ENCODE data around the gene CYP2R1. TPM values are rescaled to one million over a fixed set of nuclear protein-coding genes. Genes with fewer than 3 reads are reported as not detected.

CYP2R1 gene
- total RNA-seq, 2 donors from 2014 or later = 7.6 to 9.3 TPM

GRCh38 chr11:14902650-14903350 lies 10.8 kb upstream of the CYP2R1 start:
- no peak for DNase-seq (ENCODE audit: low spot score)
- Histone ChIP-seq H3K9me3 (no peaks in the 10 kb centered on the region), H3K36me3 (no peaks in the 10 kb centered on the region), H3K4me1 (peaks cover 0 to 21% of the 10 kb centered on the region in 2 donors), H3K4me3 (no peak overlapping the region), H3K27ac (no peak overlapping the region), H3K27me3 (no peaks in the 10 kb centered on the region)
- TF ChIP-seq, protein P1, sequence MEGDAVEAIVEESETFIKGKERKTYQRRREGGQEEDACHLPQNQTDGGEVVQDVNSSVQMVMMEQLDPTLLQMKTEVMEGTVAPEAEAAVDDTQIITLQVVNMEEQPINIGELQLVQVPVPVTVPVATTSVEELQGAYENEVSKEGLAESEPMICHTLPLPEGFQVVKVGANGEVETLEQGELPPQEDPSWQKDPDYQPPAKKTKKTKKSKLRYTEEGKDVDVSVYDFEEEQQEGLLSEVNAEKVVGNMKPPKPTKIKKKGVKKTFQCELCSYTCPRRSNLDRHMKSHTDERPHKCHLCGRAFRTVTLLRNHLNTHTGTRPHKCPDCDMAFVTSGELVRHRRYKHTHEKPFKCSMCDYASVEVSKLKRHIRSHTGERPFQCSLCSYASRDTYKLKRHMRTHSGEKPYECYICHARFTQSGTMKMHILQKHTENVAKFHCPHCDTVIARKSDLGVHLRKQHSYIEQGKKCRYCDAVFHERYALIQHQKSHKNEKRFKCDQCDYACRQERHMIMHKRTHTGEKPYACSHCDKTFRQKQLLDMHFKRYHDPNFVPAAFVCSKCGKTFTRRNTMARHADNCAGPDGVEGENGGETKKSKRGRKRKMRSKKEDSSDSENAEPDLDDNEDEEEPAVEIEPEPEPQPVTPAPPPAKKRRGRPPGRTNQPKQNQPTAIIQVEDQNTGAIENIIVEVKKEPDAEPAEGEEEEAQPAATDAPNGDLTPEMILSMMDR (IDR thresholded peaks at IDR 0.05) = no peak

DNA sequence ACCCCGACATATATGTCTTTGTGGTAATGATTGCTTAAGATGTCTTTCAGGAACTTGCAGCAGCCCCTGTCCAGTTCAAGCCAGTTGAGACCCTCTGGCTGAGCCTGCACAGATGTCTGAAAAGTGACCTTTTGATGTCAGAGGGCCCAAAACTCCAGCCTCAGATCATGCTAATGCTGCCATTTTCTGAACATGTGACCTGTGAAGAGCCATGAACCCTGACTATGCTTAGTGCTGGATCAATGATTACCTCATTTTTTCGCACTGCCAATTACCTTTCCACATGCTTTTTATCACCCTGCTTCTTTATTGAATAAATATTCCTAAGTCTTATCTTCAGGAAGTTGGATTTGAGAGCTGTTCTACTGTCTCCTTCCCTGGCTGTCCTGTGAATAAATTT lies 6.9 kb upstream of the CYP2R1 start:
- no peak for DNase-seq (ENCODE audit: low spot score)
- Histone ChIP-seq H3K4me3 (no peak overlapping the region), H3K36me3 (no peaks in the 10 kb centered on the region), H3K27ac (no peak overlapping the region), H3K4me1 (no peaks in the 10 kb centered on the region), H3K9me3 (no peaks in the 10 kb centered on the region), H3K27me3 (no peaks in the 10 kb centered on the region)
- TF ChIP-seq, protein P1 (IDR thresholded peaks at IDR 0.05) = no peak

DNA sequence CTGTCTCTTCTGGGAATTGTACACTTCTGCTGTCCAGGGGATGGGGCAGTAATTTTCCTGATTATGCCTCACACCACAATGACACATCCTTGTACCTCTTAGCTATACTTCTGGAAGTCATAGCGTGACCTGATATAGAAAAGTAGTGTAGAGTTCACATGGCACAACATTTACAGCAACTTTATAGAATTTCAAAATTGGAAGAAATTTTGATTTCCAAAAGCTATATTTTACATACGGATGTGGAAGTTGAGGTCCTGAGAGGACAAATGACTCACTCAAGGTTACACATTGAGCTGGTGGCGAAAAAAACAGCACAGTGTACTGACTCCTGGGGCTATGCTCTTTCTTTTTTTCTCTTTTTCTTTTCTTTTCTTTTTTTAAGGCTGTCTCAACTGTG lies 6.3 kb upstream of the CYP2R1 start:
- no peaks in the 10 kb centered on the region for H3K36me3 ChIP-seq
- no peaks in the 10 kb centered on the region for H3K9me3 ChIP-seq
- DNase-seq (ENCODE audit: low spot score) = no peak
- H3K4me3 ChIP-seq = no peak overlapping the region
- no peaks in the 10 kb centered on the region for H3K4me1 ChIP-seq
- H3K27me3 ChIP-seq = no peaks in the 10 kb centered on the region
- TF ChIP-seq, protein P1 (IDR thresholded peaks at IDR 0.05) = no peak
- no peak overlapping the region for H3K27ac ChIP-seq

- Histone ChIP-seq H3K27me3 (no peaks in the 10 kb centered on the region), H3K27ac (no peak overlapping the region), H3K4me1 (peaks cover 0 to 11% of the 10 kb centered on the region in 2 donors), H3K4me3 (no peak overlapping the region), H3K9me3 (no peaks in the 10 kb centered on the region), H3K36me3 (no peaks in the 10 kb centered on the region)
- peak; percentile 64 for DNase-seq (ENCODE audit: low spot score)
- TF ChIP-seq, protein P1 (IDR thresholded peaks at IDR 0.05) = no peak
These were observed 2.9 kb upstream of the CYP2R1 start for GRCh38 chr11:14894657-14895598.

GRCh38 chr11:14892577-14892976 lies 546 bp upstream of the CYP2R1 start:
- peak overlapping the region; percentile 53 to 83 for H3K4me3 ChIP-seq
- TF ChIP-seq, protein P1 (IDR thresholded peaks at IDR 0.05) = no peak

More at GRCh38 chr11:14892577-14892976, 546 bp upstream of the CYP2R1 start:
- DNase-seq (ENCODE audit: low spot score) = no peak
- Histone ChIP-seq H3K27me3 (no peaks in the 10 kb centered on the region), H3K36me3 (no peaks in the 10 kb centered on the region), H3K27ac (peak overlapping the region; percentile 91 to 94), H3K4me1 (peaks cover 0 to 13% of the 10 kb centered on the region in 2 donors), H3K9me3 (no peaks in the 10 kb centered on the region)
